Ishikawa (cell line): ENCODE results near the gene GLA.

Experiments used
- CEBPB ChIP-seq: IDR thresholded peaks from 2 replicates; pipeline ENCODE4 v1.6.1; 2012
- EGR1 ChIP-seq: IDR thresholded peaks from 2 replicates; pipeline ENCODE4 v1.6.1; 2012
- EP300 ChIP-seq: IDR thresholded peaks from 2 replicates; pipeline ENCODE4 v1.6.1; 2012; ENCODE audit warnings: borderline replicate concordance
- FOXM1 ChIP-seq: IDR thresholded peaks from 2 replicates; pipeline ENCODE4 v1.6.1; 2012; ENCODE audit warnings: low read depth, borderline replicate concordance
- NFIC ChIP-seq: IDR thresholded peaks from 2 replicates; pipeline ENCODE4 v1.6.1; 2012
- RAD21 ChIP-seq: IDR thresholded peaks from 2 replicates; pipeline ENCODE4 v1.6.1; 2012; ENCODE audit warnings: low read depth
- REST ChIP-seq: IDR thresholded peaks from 2 replicates; pipeline ENCODE4 v1.6.1; 2012; ENCODE audit warnings: low read depth, mild to moderate bottlenecking
- TAF1 ChIP-seq: IDR thresholded peaks from 2 replicates; pipeline ENCODE4 v1.6.1; 2012; ENCODE audit warnings: low read depth, mild to moderate bottlenecking
- USF1 ChIP-seq: IDR thresholded peaks from 2 replicates; pipeline ENCODE4 v1.6.1; 2012
- YY1 ChIP-seq: IDR thresholded peaks from 2 replicates; pipeline ENCODE4 v1.6.1; 2012; ENCODE audit warnings: low read depth

- TF ChIP-seq YY1 (no peak), EGR1 (no peak), EP300 (no peak), NFIC (no peak), RAD21 (no peak), CEBPB (no peak), REST (no peak), USF1 (peak; percentile 99), TAF1 (no peak), FOXM1 (no peak)
Observed at GRCh38 chrX:101407748-101408531, at the start of gene GLA, which contains the start of gene HNRNPH2.
